ENCODE measurements around the gene PPP1R15B.

Gene PPP1R15B

GRCh38 chr1:204418174-204419063, 6.8 kb upstream of the PPP1R15B start:
- no peak for DNase-seq

- DNase-seq, result no peak
Observed at GRCh38 chr1:204417074-204417997, 5.7 kb upstream of the PPP1R15B start.

- DNase-seq, result no peak
Observed at GRCh38 chr1:204416589-204417073, 5.0 kb upstream of the PPP1R15B start.

GRCh38 chr1:204415351-204415750, 3.7 kb upstream of the PPP1R15B start:
- DNase-seq, result no peak

- DNase-seq, result no peak
Observed at GRCh38 chr1:204414016-204414415, 2.4 kb upstream of the PPP1R15B start.

- no peak for DNase-seq
Observed at GRCh38 chr1:204413170-204413535, 1.5 kb upstream of the PPP1R15B start.

GRCh38 chr1:204410688-204411450, 748 bp downstream of the PPP1R15B start:
- DNase-seq, result peak in 3 of 4 experiments; percentile 31 to 47 (median 47)

GRCh38 chr1:204409836-204410687, 1.6 kb downstream of the PPP1R15B start:
- DNase-seq, result no peak

GRCh38 chr1:204409123-204409522, 2.5 kb downstream of the PPP1R15B start:
- DNase-seq, result no peak

GRCh38 chr1:204408602-204409001, 3.0 kb downstream of the PPP1R15B start:
- no peak for DNase-seq

GRCh38 chr1:204408074-204408507, 3.5 kb downstream of the PPP1R15B start:
- DNase-seq, result no peak

- DNase-seq, result no peak
Observed at GRCh38 chr1:204407295-204407971, 4.2 kb downstream of the PPP1R15B start.

- no peak for DNase-seq
Observed at GRCh38 chr1:204406621-204407020, 5.0 kb downstream of the PPP1R15B start.

- DNase-seq, result no peak
Observed at GRCh38 chr1:204405988-204406387, 5.6 kb downstream of the PPP1R15B start.

GRCh38 chr1:204404629-204405028, 7.0 kb downstream of the PPP1R15B start:
- DNase-seq, result no peak

GRCh38 chr1:204402391-204402790, 9.2 kb downstream of the PPP1R15B start:
- no peak for DNase-seq

- no peak for DNase-seq
Observed at GRCh38 chr1:204401730-204402129, 9.9 kb downstream of the PPP1R15B start.

GRCh38 chr1:204400882-204401510, 10.6 kb downstream of the PPP1R15B start:
- no peak for DNase-seq

- peak in 2 of 4 experiments; percentile 19 to 28 for DNase-seq
Observed at GRCh38 chr1:204398197-204399125, 13.2 kb downstream of the PPP1R15B start.

Data from activated CD4-positive, CD25-positive, alpha-beta regulatory T cell (primary cell).